ENCODE data around the gene CKM.
"Not testable (repeated sequence)": the region's sequence is repeated elsewhere in the genome, so short reads cannot be mapped to it uniquely, and the experiment has no call there.

The CKM gene

DNA sequence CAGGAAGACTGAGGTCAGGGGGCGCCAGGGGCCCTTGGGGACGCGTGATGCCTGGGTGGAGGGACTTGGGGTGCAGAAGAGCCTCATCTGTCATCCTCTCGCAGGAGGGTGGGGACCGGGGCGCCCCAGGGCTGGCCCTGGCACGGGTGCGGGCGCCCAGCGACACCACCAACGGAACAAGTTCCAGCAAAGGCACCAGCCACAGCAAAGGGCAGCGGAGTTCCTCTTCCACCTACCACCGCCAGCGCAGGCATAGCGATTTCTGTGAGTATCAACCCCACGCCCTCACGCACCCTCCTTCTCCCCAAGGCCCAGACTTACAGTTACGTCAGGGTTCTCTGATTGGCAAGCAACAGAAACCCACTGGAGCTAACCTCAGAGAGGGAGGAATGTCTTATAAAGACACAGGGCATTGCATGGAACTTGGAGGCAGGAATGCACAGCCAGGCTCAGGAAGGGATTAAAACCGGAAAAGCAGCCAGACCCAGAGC, 42.2 kb downstream of the CKM start:
- DNase-seq, result no peak

DNA sequence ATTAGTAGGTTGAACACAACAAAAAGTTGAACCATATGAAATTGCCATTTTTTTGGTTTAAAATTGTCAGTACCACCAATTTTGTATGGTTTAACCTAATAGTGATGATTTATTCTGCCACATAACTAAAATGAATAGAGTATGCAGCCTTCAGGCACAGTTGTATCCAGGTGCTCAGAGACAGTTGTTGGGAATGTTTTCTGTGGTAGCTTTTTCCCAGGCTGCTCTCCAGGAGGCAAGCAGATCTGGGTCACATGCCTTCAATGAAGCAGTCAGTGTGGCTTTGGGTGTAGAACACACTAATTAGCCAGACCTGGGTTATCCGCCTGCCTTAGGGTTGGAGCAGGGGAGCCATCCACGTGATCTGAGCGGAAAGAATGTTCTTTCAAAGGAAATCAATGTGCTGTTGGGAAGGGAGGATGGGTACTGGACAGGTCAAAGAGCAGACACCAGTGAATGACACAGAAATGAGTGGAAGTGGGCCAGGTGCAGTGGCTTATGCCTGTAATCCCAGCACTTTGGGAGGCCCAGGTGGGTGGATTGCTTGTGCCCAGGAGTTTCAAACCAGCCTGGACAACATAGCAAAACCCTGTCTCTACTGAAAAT, 43.0 kb downstream of the CKM start:
- DNase-seq, result no peak

DNA sequence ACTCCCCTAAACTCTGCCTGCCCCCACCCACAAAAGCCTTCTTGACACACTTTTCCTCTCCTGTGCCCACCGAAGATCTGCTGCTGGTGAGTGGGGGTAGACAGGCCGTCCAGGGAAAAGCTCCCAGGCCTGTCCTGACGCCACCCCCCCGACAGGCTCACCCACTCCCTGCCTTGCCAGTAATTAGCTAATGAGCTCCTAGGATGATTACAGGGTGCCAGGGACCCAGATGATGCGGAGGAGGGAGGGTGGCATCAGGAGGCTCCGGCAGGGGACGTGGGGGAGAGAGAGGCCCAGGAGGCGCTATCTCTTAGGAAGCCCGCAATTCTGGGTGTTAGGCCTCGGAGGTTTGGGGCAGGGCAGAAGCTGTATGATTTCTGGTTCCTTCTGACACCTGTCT, 44.6 kb downstream of the CKM start:
- no peak for DNase-seq

DNA sequence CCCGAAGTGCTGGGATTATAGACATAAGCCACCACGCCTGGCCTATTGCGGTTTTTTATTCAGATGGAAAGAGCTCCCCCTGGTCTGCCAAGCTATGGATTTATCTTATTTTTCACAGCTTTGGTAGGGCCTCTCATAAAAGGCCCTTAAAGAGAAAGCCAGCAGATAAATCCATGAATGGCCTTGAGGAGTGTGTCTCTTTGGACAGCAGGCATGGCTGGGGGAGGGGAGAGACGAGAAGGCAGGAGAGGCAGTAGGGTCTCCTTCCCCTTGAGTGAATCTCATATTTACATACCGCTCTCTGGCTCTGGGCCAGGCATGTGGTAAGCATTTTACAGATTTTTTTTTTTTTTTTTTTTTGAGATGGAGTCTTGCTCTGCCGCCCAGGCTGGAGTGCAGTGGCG, 46.4 kb downstream of the CKM start:
- no peak for DNase-seq

DNA sequence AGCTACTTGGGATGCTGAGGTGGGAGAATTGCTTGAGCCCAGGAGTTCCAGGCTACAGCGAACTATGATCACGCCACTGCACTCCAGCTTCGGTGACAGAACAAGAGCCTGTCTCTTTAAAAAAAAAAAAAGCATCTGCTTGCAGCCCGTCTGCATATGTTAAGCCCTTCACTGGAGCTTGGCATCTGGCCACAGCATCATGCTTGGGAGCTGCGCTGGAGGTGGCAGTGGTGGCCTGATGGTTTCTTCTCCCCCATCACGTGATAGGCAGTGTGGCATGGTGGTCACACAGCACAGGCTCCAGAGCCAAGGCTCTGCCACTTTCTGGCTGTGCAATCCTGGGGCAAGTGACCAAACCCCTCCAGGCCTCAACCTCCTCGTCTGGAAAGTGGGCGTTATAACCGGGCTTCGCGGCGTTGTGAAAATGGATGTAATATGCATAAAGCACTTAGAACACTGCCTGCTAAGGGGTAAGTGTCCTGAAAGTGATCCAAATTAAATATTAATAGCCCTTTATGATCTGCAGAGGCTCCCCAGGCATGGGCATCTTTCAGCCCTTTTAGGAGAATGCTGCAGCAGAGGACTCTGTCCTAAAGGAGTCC, 47.2 kb downstream of the CKM start:
- DNase-seq, result no peak

DNA sequence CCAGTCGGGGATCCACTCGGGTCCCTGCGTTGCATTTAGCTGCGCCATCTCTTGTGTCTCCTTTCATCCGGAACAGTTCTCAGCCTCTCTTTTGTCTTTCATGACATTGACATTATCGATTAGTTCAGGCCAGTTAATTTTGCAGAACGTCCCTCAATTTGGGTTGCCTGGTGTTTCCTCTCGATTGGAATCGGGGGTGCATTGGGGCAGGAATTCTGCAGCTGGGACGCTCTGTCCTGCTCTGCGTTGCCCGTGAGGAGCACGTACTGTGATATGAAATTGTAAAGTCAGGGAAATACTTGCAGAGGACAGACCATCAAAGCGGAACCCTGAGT, 49.2 kb downstream of the CKM start:
- no peak for DNase-seq

DNA sequence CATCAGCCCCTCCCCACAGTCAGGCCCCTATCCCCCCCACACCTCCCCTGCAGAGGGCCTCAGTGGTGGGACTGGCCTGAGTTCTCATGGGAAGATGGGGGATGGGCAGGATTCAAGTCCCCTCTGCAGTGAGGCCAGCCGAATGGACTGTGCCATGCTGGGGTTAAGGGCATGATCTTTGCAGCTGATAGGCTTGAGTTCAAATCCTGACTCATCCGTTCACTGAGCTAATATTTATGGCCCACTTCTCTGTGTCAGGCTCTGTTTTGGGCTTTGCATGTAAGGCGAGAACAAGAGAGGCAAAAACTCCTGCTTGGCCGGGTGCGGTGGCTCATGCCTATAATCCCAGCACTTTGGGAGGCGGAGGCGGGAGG, 51.0 kb downstream of the CKM start:
- no peak for DNase-seq

DNA sequence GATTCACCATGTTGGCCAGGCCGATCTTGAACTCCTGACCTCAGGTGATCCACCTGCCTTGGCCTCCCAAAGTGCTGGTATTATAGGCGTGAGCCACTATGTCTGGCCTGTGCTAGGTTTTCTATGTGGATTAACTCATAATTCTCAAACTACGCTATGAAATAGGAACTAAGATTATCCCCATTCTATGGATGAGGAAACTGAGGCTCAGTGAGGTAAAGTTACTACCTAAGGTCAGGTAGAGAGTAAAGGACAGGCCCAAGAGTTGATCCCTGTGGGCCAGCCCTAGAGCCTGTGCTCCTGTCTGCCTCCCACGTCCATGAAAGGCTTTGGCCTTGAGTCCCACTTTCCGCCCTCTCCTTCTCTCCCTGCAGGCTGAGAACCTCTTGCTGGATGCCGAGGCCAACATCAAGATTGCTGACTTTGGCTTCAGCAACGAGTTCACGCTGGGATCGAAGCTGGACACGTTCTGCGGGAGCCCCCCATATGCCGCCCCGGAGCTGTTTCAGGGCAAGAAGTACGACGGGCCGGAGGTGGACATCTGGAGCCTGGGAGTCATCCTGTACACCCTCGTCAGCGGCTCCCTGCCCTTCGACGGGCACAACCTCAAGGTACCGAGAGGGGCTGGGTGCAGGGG, 51.5 kb downstream of the CKM start:
- DNase-seq, result no peak

DNA sequence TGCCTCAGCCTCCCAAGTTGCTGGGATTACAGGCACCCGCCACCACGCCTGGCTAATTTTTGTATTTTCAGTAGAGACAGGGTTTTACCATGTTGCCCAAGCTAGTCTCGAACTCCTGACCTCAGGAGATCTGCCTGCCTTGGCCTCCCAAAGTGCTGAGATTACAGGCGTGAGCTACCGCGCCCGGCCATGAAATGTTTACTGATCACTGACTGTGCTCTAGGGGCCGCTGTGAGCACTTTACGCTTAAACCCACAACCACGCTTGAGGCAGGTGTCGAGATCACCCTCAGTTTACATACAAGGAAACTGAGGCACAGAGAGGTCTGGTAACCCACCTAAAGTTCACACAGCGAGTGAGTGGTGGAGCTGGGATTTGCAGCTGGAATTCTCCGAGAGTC, 52.7 kb downstream of the CKM start:
- not testable (repeated sequence) for DNase-seq

DNA sequence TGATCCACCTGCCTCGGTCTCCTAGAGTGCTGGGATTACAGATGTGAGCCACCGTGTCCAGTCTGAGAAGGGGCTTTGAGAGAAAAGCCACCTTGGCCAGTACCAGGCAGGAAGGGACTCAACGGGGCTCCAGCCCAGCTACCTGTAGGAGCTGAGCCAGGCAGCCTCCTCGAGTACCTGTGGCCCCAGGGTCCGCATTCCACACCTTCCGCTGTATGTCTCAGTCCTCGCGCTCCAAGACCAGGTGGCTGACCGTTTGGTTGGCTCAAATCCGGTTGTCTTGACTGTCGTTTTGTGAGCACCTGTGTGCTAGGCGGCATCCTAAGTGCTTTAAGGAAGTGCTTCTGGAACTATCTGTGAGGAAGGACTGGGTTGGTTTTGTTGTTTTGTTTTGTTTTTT, 55.4 kb downstream of the CKM start:
- DNase-seq, result no peak

DNA sequence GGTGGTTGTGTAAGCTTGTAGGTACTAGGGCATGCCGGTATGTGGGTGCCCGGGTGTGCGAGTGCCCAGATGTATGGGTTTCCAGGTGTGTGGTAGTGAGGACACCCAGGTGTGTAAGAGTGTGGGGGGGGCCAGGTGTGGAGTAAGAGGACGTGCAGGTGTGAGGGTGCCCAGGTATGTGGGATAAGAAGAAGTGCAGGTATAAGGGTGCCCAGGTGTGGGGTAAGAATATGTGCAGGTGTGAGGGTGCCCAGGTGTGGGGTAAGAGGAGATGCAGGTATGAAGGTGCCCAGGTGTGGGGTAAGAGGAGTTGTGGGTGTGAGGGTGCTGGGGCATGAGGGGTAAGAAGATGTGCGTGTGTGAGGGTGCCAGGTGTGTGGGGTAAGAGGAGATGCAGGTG, 57.3 kb downstream of the CKM start:
- no peak for DNase-seq

DNA sequence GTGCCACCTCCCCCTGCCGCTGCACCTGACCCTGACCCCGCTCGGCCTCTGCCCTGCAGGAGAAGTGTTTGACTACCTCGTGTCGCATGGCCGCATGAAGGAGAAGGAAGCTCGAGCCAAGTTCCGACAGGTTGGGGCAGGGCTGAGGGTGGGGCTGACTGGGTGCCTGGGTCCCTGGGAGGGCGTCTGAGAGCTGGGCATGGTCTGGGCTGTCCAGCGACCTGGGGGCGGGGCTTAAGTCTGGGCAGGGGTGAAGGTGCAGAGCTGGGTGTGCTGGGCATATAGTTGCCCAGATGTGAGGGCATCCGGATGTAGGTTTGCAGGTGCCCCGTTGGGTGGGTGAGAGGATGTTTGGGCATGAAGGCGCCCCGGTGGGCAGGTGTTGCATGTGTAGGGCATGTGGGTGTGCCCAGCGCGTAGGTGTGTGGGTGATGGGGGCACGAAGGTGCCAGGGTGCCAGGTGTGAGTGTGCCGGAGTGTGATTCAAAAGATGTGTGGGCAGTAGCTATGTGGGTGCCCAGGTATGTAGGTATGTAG, 57.8 kb downstream of the CKM start:
- no peak for DNase-seq

DNA sequence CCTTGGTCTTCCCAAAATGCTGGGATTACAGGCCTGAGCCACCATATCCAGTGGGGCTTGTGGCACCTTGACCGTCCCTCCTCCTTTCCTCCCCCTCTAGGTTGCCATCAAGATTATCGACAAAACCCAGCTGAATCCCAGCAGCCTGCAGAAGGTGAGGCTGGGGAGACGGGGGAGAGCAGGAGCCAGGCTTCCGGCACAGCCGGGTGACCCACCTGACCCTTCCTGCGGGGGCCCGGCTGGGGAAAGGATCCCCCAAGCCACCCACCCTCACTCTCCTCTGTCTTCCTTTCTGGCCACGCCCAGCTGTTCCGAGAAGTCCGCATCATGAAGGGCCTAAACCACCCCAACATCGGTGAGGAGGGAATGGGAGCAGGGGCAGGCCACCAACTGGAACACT, 59.7 kb downstream of the CKM start:
- no peak for DNase-seq

DNA sequence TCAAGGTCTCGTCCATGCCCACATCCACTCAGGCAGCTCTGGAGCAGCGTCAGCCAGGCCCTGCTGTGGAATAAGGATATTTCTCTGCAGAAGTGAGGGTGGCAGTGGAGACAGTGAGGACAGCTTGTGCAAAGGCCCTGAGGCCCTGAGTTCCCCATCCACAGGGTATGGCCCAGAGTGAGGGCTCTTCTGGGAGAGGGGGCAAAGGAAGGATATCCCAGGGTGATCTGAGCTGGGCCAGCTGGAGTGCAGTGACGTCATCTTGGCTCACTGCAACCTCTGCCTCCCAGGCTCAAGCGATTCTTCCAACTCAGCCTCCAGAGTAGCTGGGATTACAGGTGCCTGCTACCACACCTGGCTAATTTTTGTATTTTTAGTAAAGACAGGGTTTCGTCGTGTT, 60.1 kb downstream of the CKM start:
- DNase-seq, result no peak

DNA sequence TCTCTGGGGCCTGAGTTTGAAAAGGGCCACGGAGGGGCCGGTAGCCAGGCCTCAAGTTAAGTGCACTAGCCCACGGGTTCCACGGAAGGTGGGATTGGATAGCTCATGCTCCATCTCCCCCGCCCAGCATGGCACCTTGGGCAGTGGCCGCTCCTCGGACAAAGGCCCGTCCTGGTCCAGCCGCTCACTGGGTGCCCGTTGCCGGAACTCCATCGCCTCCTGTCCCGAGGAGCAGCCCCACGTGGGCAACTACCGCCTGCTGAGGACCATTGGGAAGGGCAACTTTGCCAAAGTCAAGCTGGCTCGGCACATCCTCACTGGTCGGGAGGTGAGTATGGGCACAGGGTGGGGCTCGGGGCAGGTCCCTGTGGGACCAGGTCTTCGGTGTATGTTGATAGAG, 63.8 kb downstream of the CKM start:
- no peak for DNase-seq

DNA sequence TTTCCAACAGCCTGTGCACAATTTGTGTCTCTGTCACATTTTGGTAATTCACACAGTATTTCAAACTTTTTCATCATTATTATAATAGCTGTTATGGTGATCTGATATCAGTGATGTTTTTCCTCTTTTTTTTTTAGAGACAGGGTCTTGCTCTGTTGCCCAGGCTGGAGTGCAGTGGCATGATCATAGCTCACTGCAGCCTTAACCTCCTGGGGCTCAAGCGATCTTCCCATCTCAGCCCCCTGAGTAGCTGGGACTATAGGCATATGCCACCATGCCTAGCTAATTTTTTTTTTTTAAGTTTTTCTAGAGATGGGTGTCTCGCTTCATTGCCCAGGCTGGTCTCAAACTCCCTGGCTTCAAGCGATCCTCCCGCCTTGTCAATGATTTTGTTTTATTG, 65.8 kb downstream of the CKM start:
- no peak for DNase-seq

Data from activated CD4-positive, CD25-positive, alpha-beta regulatory T cell (primary cell).